Type B pancreatic cell (in vitro differentiated cells): Measurements from ENCODE around the gene MTNR1B. TPM values are rescaled to one million over a fixed set of nuclear protein-coding genes. Genes with fewer than 3 reads are reported as not detected.

Source experiments
- DNase-seq: peaks from one replicate; pipeline ENCODE4 v3.0.0; 2021; ENCODE audit warnings: mixed read lengths; ENCODE audit not compliant: unreplicated experiment; ENCODE audit errors: extremely low spot score
- H3K27ac Mint-ChIP-seq: 2 replicates; pipeline ENCODE4 v1.8.0; 2021; ENCODE audit warnings: mild to moderate bottlenecking, mixed read lengths
- H3K27me3 Mint-ChIP-seq: 2 replicates; pipeline ENCODE4 v1.8.0; 2021; ENCODE audit warnings: mixed read lengths
- H3K36me3 Mint-ChIP-seq: 2 replicates; pipeline ENCODE4 v1.8.0; 2021; ENCODE audit warnings: mixed read lengths
- H3K4me1 Mint-ChIP-seq: one replicate; pipeline ENCODE4 v1.8.0; 2021; ENCODE audit warnings: mixed read lengths; ENCODE audit not compliant: unreplicated experiment
- H3K4me3 Mint-ChIP-seq: 2 replicates; pipeline ENCODE4 v1.8.0; 2021; ENCODE audit warnings: mild to moderate bottlenecking, mixed read lengths
- H3K9me3 Mint-ChIP-seq: 2 replicates; pipeline ENCODE4 v1.8.0; 2021; ENCODE audit warnings: mixed read lengths
- CTCF ChIP-seq: fragments of 200-600 bp; sonication (generic); conservative IDR thresholded peaks from 2 replicates; pipeline ENCODE4 v1.5.0; 2021; ENCODE audit warnings: antibody characterized with exemption, mild to moderate bottlenecking
- total RNA-seq: library from RNA; stranded (reverse); gene quantifications from 2 replicates; pipeline ENCODE4 v1.2.1, GENCODE V29; 2021; ENCODE audit warnings: low replicate concordance

MTNR1B gene
- total RNA-seq, 1 donor from 2014 or later, result not detected

- Mint-ChIP-seq H3K36me3 (no peaks in the 10 kb centered on the region), H3K4me1 (peaks cover 10% of the 10 kb centered on the region), H3K27ac (no peak overlapping the region), H3K4me3 (no peak overlapping the region), H3K9me3 (no peaks in the 10 kb centered on the region), H3K27me3 (peaks cover 2% of the 10 kb centered on the region)
- DNase-seq, result no peak
- TF ChIP-seq CTCF, result no peak
Observed at GRCh38 chr11:93024369-93024768, 54.9 kb downstream of the MTNR1B start.

- Mint-ChIP-seq H3K9me3 (no peaks in the 10 kb centered on the region), H3K4me1 (peaks cover 1% of the 10 kb centered on the region), H3K27me3 (peaks cover 2% of the 10 kb centered on the region), H3K36me3 (no peaks in the 10 kb centered on the region), H3K4me3 (no peak overlapping the region), H3K27ac (no peak overlapping the region)
- DNase-seq, result no peak
- TF ChIP-seq CTCF, result no peak
Observed at GRCh38 chr11:93025558-93026255, 56.3 kb downstream of the MTNR1B start.

- no peak for TF ChIP-seq CTCF
- Mint-ChIP-seq H3K9me3 (no peaks in the 10 kb centered on the region), H3K4me1 (no peaks in the 10 kb centered on the region), H3K4me3 (no peak overlapping the region), H3K27me3 (peaks cover 2% of the 10 kb centered on the region), H3K36me3 (no peaks in the 10 kb centered on the region), H3K27ac (no peak overlapping the region)
- DNase-seq, result no peak
Observed at GRCh38 chr11:93028960-93029522, 59.6 kb downstream of the MTNR1B start.

GRCh38 chr11:93031386-93031785 is 61.9 kb downstream of the MTNR1B start:
- Mint-ChIP-seq H3K9me3 (no peaks in the 10 kb centered on the region), H3K4me3 (no peak overlapping the region), H3K27me3 (no peaks in the 10 kb centered on the region), H3K36me3 (no peaks in the 10 kb centered on the region), H3K27ac (no peak overlapping the region), H3K4me1 (no peaks in the 10 kb centered on the region)
- DNase-seq, result no peak
- no peak for TF ChIP-seq CTCF

Other genes starting within 250 kb of the MTNR1B start
- 13.9 and 18.9 TPM in 2 replicates for gene SLC36A4, start 228.3 kb downstream of the MTNR1B start, total RNA-seq